Ovary (tissue), 3 donors: ENCODE data around the gene BMERB1.

Experiments used
- POLR2A ChIP-seq: fragments of 450-650 bp; IDR thresholded peaks from one replicate; pipeline ENCODE4 v1.6.1; 2017; ENCODE audit warnings: antibody characterized with exemption, mild to moderate bottlenecking, moderate library complexity
- TF ChIP-seq, protein P1 (sequence below), 3 donors: fragments of 450-650 bp in 2 of 3; fragments of 200-600 bp in 1 of 3; IDR thresholded peaks; one replicate each; pipeline versions ENCODE4 v1.5.1 to v1.8.0; 2016 to 2022; ENCODE audit warnings: antibody characterized with exemption in 3 of 3, mild to moderate bottlenecking in 1 of 3
- donor health status: DM: no; HTN: no; CAD: no.

DNA sequence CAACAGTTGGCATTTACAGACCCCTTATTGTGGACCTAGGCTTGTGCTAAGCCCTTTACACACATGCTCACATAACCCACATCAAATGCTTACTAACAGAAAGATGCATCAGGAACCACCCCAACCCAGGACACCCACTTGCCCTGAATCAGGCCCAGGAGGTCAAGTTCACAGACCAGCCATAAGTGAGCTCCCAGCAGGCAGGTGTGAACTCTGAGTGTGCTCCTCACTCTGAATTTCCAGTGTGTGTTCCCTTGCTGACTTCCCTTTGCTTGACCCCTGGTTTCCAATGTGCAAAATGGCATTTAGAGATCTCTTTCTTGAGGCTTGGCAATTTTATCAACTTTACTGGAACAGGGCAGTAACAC is 87.0 kb downstream of the BMERB1 start:
- no peak for TF ChIP-seq POLR2A
- TF ChIP-seq, protein P1, sequence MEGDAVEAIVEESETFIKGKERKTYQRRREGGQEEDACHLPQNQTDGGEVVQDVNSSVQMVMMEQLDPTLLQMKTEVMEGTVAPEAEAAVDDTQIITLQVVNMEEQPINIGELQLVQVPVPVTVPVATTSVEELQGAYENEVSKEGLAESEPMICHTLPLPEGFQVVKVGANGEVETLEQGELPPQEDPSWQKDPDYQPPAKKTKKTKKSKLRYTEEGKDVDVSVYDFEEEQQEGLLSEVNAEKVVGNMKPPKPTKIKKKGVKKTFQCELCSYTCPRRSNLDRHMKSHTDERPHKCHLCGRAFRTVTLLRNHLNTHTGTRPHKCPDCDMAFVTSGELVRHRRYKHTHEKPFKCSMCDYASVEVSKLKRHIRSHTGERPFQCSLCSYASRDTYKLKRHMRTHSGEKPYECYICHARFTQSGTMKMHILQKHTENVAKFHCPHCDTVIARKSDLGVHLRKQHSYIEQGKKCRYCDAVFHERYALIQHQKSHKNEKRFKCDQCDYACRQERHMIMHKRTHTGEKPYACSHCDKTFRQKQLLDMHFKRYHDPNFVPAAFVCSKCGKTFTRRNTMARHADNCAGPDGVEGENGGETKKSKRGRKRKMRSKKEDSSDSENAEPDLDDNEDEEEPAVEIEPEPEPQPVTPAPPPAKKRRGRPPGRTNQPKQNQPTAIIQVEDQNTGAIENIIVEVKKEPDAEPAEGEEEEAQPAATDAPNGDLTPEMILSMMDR (IDR thresholded peaks at IDR 0.05), result no peak
